Pancreas (tissue), 10 donors: ENCODE data around the gene RAB15. TPM values are rescaled to one million over a fixed set of nuclear protein-coding genes. Genes with fewer than 3 reads are reported as not detected.

Source experiments
- ATAC-seq, 4 donors: fragments of 200-7000 bp; cut with Tn5 transposase; one replicate each; pipeline versions ENCODE4 v1.8.0 to v1.9.1; 2020; ENCODE audit warnings: mild to moderate bottlenecking in 4 of 4, moderate library complexity in 4 of 4
- DNase-seq, 6 donors: peaks; one replicate each; pipeline ENCODE4 v3.0.0-alpha.2; 2020
- FAIRE-seq: peaks from 2 replicates; lab custom pipeline; 2012; peaks lifted over from hg19 to GRCh38; lab: Jason Lieb, UNC
- H3K27ac ChIP-seq, 4 donors: fragments of 200-600 bp; sonication (generic); 1 replicate in 3 of 4; 2 replicates in 1 of 4; pipeline versions ENCODE4 v1.5.0 to v1.8.0; 2020
- H3K27me3 ChIP-seq, 4 donors: fragments of 200-600 bp; one replicate each; pipeline ENCODE4 v1.8.0; 2021
- H3K36me3 ChIP-seq, 3 donors: fragments of 200-600 bp; sonication (generic) in 1 of 3; one replicate each; pipeline versions ENCODE4 v1.5.0 to v1.8.0; 2020 to 2021
- H3K4me1 ChIP-seq, 3 donors: fragments of 200-600 bp; one replicate each; pipeline ENCODE4 v1.8.0; 2021
- H3K4me3 ChIP-seq, 4 donors: fragments of 200-600 bp; sonication (generic) in 2 of 4; one replicate each; pipeline versions ENCODE4 v1.5.0 to v1.8.0; 2020 to 2021
- H3K9me3 ChIP-seq, 4 donors: fragments of 200-600 bp; one replicate each; pipeline ENCODE4 v1.8.0; 2021
- CTCF ChIP-seq, 4 donors: fragments of 200-600 bp; sonication (generic) in 3 of 4; IDR thresholded peaks; one replicate each; pipeline versions ENCODE4 v1.5.0 to v1.8.0; 2021; ENCODE audit warnings: antibody characterized with exemption in 4 of 4
- WGBS, 2 donors: extraction: QIAGEN DNeasy Blood & Tissue Kit; methylation state at CpG; one replicate each; pipeline ENCODE4 v1.1.7; 2013; 5-methylcytosine and 5-hydroxymethylcytosine counted together
- intact Hi-C, 3 donors: fragments of 100-400 bp; cut with DNase I; formaldehyde crosslinking; loops; one replicate each; pipeline versions ENCODE4 v1.11.1 to v1.14.2; 2022
- polyA plus RNA-seq, 2 donors: library from polyadenylated mRNA; stranded (reverse); fragments of 200-250 nt; gene quantifications; one replicate each; pipeline ENCODE4 v1.2.3, GENCODE V29; 2013
- total RNA-seq, 6 donors: library from RNA; stranded (reverse); fragmentation: NEBNext Ultra II Directional in 4 of 6; extraction: Animal tissue kit (Norgen Biotek cat#: 25700) in 4 of 6; gene quantifications; one replicate each; pipeline versions ENCODE4 v1.2.1 to v1.2.4, GENCODE V29; 2021 to 2023
- donor health status: healthy with polysubstance abuse.
- donor health status: DM: no; HTN: no; CAD: no; lungs with moderate emphysema.
- donor health status: DM: no; HTN: no; CAD: no.
- donor health status: control.
- donor health status: control.
- donor health status: Bipolar disorder and iron deficiency.
- donor health status: DM: yes; HTN: yes; CAD: no.
- donor health status: DM: no; HTN: no; CAD: no.
- donor health status: DM: no; HTN: no; CAD: no.
- donor health status: DM: yes; HTN: yes; CAD: no.

The RAB15 gene
- total and polyA plus RNA-seq, 8 donors = 4.6 to 18.8 (median 7.1) TPM

DNA sequence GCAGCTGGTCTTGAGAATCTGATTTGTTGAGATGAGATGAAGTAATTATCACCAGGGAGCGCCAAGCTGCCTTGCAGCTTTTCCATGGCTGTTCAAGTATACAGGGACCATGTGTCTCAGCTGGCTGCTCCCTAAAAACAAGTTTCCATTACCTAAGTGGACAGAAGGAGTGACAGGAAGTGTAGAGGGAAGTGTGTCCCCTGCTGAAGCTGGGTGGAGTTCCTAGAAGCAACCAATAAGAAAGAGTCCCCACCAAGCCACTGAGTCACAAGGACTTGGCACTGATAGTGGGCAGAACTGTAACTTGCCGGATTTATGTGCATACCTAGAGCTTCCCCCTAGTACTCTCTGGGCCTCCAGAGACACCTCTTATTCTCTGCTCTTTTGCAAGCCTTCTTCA lies 28.1 kb downstream of the RAB15 start:
- intact Hi-C loops = no loop called here
- Histone ChIP-seq H3K9me3 (no peaks in the 10 kb centered on the region), H3K36me3 (no peaks in the 10 kb centered on the region), H3K27me3 (no peaks in the 10 kb centered on the region), H3K27ac (peak overlapping the region in 2 of 4 donors; percentile 55 to 79), H3K4me3 (no peak overlapping the region), H3K4me1 (peaks cover 12 to 38% (median 29%) of the 10 kb centered on the region in 3 donors)
- no peak for TF ChIP-seq CTCF (IDR thresholded peaks at IDR 0.05)
- WGBS, 2 donors = 93 to 100% methylated on average over 2 of the region's 2 CpGs
- ATAC-seq = no peak
- peak in 1 of 6 donors; percentile 15 for DNase-seq
- FAIRE-seq = no peak

GRCh38 chr14:64943556-64943955 lies 28.6 kb downstream of the RAB15 start:
- Histone ChIP-seq H3K4me3 (no peak overlapping the region), H3K27ac (peak overlapping the region in 3 of 4 donors; percentile 1 to 79 (median 55)), H3K9me3 (no peaks in the 10 kb centered on the region), H3K4me1 (peaks cover 12 to 43% (median 34%) of the 10 kb centered on the region in 3 donors), H3K27me3 (no peaks in the 10 kb centered on the region), H3K36me3 (no peaks in the 10 kb centered on the region)
- peak in 1 of 6 donors; percentile 42 for DNase-seq
- 92% methylated on average over 6 of the region's 6 CpGs for whole genome bisulfite sequencing, 2 donors
- no peak for TF ChIP-seq CTCF (IDR thresholded peaks at IDR 0.05)
- FAIRE-seq = no peak
- no peak for ATAC-seq
- intact Hi-C loops = no loop called here

- TF ChIP-seq CTCF (IDR thresholded peaks at IDR 0.05) = no peak
- FAIRE-seq (peak; percentile 75), ATAC-seq (peak; percentile 65 to 85 (median 83)), DNase-seq (peak in 5 of 6 donors; percentile 72 to 90 (median 79))
- Histone ChIP-seq H3K4me3 (peak within 1 kb of the TSS in 1 of 4 donors; percentile 25), H3K27me3 (no peaks in the 10 kb centered on the region), H3K36me3 (no peaks in the 10 kb centered on the region), H3K27ac (peak within 1 kb of the TSS in 3 of 4 donors; percentile 1 to 79 (median 73)), H3K4me1 (peaks cover 18 to 53% (median 35%) of the 10 kb centered on the region in 3 donors), H3K9me3 (no peaks in the 10 kb centered on the region)
- WGBS, 2 donors = 56% methylated on average over 13 of the region's 13 CpGs
- intact Hi-C loops = no loop called here
Observed at GRCh38 chr14:64942531-64943111, 29.5 kb downstream of the RAB15 start, which contains the start of gene GPX2. GPX2 (minus strand) TSS chr14:64942745; CDS start chr14:64942726, 19 bp downstream.

DNA sequence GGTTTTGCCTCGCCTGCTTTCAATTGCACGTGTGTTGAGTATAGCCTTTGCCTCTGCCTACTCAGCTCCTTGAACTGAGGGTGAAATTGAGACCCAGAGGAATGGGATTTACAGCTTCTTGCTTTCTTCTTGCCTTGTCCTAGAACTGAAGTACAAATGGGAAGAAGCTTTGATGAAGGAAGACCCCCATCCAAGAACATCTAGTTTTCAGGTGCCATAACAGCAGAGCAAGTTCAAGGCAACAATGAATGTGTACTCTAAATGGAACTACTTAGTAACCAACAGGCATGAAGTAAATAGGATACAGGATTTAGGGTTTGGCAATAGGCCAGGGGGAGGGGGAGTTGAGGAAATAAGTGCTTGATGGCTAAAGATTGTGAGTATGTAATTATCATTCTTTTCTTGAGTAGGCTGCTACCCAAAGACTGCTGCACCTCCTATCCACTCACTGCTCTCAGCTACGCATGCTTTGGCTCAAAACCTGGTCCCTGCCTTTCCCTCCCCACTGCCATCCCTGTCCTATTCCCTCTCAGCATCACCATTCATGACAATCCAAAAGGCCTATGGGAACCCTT lies 31.7 kb downstream of the RAB15 start:
- Histone ChIP-seq H3K4me1 (peaks cover 18 to 59% (median 35%) of the 10 kb centered on the region in 3 donors), H3K27ac (peak overlapping the region in 2 of 4 donors; percentile 73 to 79), H3K9me3 (no peaks in the 10 kb centered on the region), H3K36me3 (no peaks in the 10 kb centered on the region), H3K4me3 (peak overlapping the region in 1 of 4 donors; percentile 25), H3K27me3 (no peaks in the 10 kb centered on the region)
- 94 to 99% methylated on average over 3 of the region's 3 CpGs for WGBS, 2 donors
- no peak for TF ChIP-seq CTCF (IDR thresholded peaks at IDR 0.05)
- intact Hi-C loops = no loop called here
- DNase-seq = peak in 1 of 6 donors; percentile 9
- no peak for ATAC-seq
- no peak for FAIRE-seq

- Histone ChIP-seq H3K4me1 (peaks cover 18 to 62% (median 35%) of the 10 kb centered on the region in 3 donors), H3K27ac (peak overlapping the region in 2 of 4 donors; percentile 73 to 79), H3K9me3 (no peaks in the 10 kb centered on the region), H3K4me3 (no peak overlapping the region), H3K36me3 (no peaks in the 10 kb centered on the region), H3K27me3 (no peaks in the 10 kb centered on the region)
- ATAC-seq = no peak
- no peak for FAIRE-seq
- 61 to 65% methylated on average over 3 of the region's 3 CpGs for WGBS, 2 donors
- no peak for TF ChIP-seq CTCF (IDR thresholded peaks at IDR 0.05)
- intact Hi-C loops = no loop called here
- DNase-seq = no peak
Observed at GRCh38 chr14:64939817-64940190, 32.3 kb downstream of the RAB15 start.
